Upper lobe of left lung (tissue), 4 donors: ENCODE measurements around the gene CYB561.

Source experiments
- CTCF ChIP-seq, 6 experiments: fragments of 450-650 bp in 4 of 6; fragments of 200-600 bp in 2 of 6; sonication (generic) in 2 of 6; IDR thresholded peaks; one replicate each; pipeline ENCODE4 v1.5.1; 2016 to 2019; ENCODE audit warnings: antibody characterized with exemption in 6 of 6
- POLR2A ChIP-seq, 4 donors: fragments of 450-650 bp; IDR thresholded peaks; one replicate each; pipeline ENCODE4 v1.5.1; 2016 to 2017; ENCODE audit warnings: antibody characterized with exemption in 4 of 4, mild to moderate bottlenecking in 2 of 4
- POLR2AphosphoS5 ChIP-seq, 2 donors: sonication (generic); formaldehyde crosslinking; IDR thresholded peaks; one replicate each; pipeline ENCODE4 v1.5.1; 2017; ENCODE audit warnings: antibody characterized with exemption in 2 of 2

- TF ChIP-seq CTCF (IDR thresholded peaks at IDR 0.05), result no peak
- no peak for TF ChIP-seq POLR2AphosphoS5 (IDR thresholded peaks at IDR 0.05)
- TF ChIP-seq POLR2A (IDR thresholded peaks at IDR 0.05), result no peak
These were observed 40.9 kb upstream of the CYB561 start for GRCh38 chr17:63487014-63487339.
